Kidney tubule cell (primary cell): ENCODE measurements around the gene SHB.
A peak's percentile ranks its signal among the peaks of the same experiment; 100 is the strongest.

Experiments used
- DNase-seq: peaks from one replicate; pipeline ENCODE4 v3.0.0-alpha.2; 2018; ENCODE audit warnings: low spot score

Gene SHB

GRCh38 chr9:37988602-37989001, 80.4 kb downstream of the SHB start:
- no peak for DNase-seq

DNA sequence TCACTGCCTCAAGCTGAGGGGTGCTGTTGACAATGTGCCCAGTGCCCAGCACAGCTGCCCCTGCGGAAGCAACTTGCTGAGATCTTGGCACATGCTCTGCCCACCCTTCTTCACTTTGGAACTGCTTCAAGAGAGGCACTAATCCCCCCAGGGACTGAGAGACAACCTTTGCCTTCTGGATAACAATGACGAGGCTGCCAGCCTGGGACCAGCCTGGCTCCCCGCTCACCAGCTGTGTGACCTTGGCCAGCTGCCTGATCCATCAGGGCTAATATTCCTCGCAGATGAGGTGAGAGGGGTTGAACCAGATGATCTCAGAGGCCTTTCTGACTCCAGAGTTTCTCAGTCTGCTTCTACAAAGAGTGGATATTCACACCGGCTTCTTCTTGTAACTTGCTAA, 81.0 kb downstream of the SHB start:
- no peak for DNase-seq

GRCh38 chr9:37987467-37987981, 81.5 kb downstream of the SHB start:
- DNase-seq, result no peak

DNA sequence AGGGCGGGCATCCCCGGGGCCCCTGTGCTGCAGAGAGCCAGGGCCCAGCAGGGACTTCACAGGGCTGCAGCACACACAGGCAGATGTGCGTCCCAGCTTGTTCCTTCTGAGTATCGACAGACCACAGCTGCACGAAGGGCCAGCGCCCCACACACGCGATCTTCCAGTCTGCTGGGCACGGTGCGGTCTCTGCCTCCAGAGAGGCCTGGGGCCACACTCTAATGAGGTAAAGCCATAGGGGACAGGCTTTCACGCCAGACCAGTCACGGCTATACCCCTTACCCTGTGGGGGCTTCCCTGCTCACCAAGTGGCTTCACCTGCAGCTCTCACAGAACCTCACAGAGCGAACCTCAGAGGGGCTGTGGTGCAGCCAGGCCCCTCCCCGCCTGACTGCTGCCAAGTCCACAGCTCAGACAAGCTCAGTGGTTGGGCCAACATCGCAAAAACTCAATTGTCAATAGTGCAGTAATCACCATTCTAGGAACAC, 82.2 kb downstream of the SHB start:
- no peak for DNase-seq

DNA sequence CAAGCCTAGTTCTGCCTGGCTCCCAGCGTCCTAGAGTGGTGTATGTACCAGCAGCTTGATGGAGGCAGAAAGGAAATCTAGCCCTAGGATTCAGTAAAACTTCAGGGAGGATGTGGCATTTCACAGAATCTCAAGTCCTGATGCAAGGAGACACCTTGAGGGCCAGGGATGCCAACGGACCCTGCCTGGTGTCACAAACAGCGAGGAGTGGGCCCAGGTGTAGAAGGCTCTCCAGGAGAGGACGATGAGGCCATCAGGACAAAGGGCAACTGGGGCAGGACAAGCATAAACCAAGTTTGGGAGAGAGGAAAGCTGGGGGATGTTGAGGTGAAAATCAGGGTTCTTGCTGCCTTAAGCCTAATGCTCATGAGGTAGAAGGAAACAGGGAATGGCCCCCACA, 83.0 kb downstream of the SHB start:
- no peak for DNase-seq

DNA sequence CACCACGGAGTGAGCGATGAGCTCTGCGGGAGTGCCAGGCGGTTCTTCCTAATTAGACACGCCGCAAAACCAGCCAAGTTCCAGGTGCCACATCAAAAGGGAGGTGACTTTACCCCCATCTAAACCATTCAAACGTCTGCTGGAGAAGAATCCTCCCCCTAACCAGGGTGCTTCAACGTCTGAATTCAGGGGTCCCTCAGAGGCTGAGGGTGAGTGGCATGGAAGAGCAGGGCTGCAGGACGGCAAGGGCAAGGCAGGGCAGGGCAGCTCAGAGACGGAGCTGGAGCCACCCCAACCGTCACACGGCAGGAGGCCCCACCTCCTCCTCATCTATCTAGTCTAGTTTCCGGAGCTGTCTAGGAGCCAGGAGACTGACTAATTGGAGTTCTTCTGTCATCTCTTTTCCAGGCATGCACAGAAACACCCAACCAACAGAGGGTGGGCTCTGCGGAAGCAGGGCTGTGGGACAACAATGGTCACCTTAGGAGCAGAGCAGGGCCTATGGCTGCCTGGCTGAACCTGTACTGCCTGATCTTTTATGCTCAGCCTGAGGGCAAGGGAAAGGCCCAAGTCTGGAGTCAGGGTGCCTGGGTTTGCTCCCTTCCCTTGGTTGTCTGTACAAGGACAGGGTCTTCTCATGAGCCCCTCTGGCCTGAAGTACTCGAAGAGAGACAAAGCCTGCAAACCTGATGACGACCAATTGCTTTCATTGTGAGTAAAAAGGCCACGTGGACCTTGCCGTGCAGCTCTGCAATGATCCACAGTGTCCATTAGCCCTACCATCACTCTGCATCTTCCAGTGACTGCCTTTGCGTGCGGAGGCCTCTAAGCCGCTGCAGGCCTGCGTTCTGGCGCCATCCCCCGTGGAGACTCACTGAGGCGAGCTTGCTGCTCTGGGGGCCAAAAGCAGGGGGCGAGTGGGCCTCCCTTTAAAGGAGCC, 84.1 kb downstream of the SHB start:
- DNase-seq, result peak; percentile 54

- DNase-seq, result no peak
Measured at GRCh38 chr9:37984278-37984671, 84.8 kb downstream of the SHB start.

GRCh38 chr9:37983381-37984067, 85.5 kb downstream of the SHB start:
- no peak for DNase-seq

- no peak for DNase-seq
Measured at GRCh38 chr9:37979844-37980243, 89.2 kb downstream of the SHB start.

GRCh38 chr9:37978983-37979382, 90.0 kb downstream of the SHB start:
- no peak for DNase-seq

DNA sequence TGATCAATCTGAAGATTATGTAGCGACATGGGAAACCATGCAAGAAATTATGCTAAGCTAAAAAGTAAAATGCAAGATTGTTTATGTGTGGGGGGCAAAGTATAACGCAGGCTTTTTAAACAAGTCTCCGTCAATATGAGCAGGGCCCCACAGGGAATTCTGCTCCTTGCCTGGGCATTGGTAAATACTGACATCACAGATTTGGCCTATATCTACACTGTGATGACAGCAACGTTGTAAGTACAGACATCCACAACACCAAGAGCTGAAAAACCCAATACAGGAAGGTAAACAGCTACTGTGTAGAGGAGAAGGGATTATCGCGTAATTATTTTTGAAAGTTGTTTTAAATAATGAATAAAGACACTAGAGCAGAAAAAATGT, 90.6 kb downstream of the SHB start:
- no peak for DNase-seq

- no peak for DNase-seq
Measured at GRCh38 chr9:37977851-37978480, 91.1 kb downstream of the SHB start.

GRCh38 chr9:37976714-37977477, 92.1 kb downstream of the SHB start:
- peak; percentile 28 for DNase-seq

GRCh38 chr9:37975639-37976038, 93.4 kb downstream of the SHB start:
- DNase-seq, result no peak

GRCh38 chr9:37974506-37975173, 94.4 kb downstream of the SHB start:
- no peak for DNase-seq

DNA sequence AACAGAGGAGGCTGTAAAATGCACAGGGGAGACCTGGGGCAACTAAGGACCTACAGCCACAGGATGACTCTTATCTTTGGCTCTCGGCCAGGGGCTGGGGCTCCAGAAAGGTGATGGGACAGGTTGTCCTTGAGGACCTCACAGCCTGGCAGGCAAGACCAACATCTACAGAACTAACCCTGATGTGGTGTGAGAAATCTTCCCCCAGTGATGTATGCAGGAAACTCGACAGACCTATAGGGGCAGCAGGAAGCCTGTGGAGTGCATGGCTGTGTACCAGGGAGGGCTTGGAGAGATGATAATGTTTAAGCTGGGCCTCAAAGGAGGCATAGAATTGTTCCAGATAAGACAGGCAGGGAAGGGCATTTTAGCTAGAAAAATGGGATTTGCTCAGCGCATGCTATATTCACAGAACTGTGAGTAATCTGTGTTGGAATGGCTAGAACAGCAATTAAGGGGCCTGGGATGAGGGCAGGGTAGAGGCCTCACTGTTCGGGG, 96.6 kb downstream of the SHB start:
- DNase-seq, result peak; percentile 29

GRCh38 chr9:37971691-37972090, 97.3 kb downstream of the SHB start:
- no peak for DNase-seq

- peak; percentile 47 for DNase-seq
Measured at GRCh38 chr9:37971108-37971459, 97.9 kb downstream of the SHB start.

DNA sequence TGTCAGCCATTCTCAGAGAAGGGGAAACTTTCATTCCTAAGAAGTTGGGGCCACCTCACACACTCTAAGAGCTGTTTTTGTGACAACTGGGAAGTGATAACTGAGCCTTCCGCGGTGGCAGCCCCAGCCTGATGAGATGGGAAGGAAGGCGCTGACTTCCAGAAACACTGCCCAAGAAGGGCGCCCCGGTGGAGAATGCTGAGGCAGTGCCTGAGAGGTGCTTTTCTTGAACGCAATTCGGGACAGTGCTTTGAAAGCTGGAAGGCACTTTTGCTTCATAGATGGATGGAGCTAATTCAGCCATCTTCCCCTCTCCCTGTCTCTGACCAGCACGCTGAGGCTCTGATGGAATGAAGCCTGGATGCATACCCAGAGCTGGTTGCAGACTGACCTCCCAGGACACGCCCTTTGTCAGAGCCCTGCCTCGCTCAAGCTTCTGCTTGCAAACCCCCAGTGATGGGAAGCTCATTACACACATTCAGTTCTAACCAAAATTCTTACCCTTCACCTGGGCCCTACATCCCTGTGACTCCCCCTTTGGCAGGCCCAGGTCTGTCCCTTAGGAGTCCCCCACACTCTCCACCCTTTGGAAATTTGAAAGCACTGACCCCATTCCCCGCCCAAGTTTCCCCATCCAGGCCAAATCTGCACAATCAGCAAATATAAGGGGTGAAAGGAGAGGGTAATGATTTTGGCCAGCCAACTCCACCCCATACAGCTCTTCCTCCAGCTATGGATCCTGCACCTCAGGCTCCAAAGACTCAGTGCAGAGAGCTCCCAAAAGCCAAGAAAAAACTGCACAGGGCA, 98.5 kb downstream of the SHB start:
- no peak for DNase-seq
